K562 (cell line): ENCODE results near the gene CRYBA4. TPM values are rescaled to one million over a fixed set of nuclear protein-coding genes. Genes with fewer than 3 reads are reported as not detected.
A peak's percentile ranks its signal among the peaks of the same experiment; 100 is the strongest.

Experiments used
- DMBX1 ChIP-seq: fragments of 250-450 bp; sonication (Bioruptor Pico); IDR thresholded peaks from 2 replicates; pipeline ENCODE4 v1.8.0; 2022; ENCODE audit warnings: inconsistent platforms, mild to moderate bottlenecking, moderate library complexity, borderline replicate concordance
- EWSR1 ChIP-seq: fragments of 450-650 bp; IDR thresholded peaks from 2 replicates; pipeline ENCODE4 v1.6.1; 2018; ENCODE audit warnings: borderline replicate concordance, mild to moderate bottlenecking, low read depth, moderate library complexity; ENCODE audit not compliant: partially characterized antibody
- HMBOX1 ChIP-seq: sonication (generic); IDR thresholded peaks from 2 replicates; pipeline ENCODE4 v1.6.1; 2016
- KHSRP ChIP-seq: fragments of 450-650 bp; IDR thresholded peaks from 2 replicates; pipeline ENCODE4 v1.6.1; 2017
- NR2C2 ChIP-seq, 2 experiments: fragments of 200-800 bp in 1 of 2; sonication (Bioruptor generic) in 1 of 2; sonication (generic) in 1 of 2; formaldehyde crosslinking in 1 of 2; IDR thresholded peaks; 2 replicates each; pipeline versions ENCODE4 v1.6.1 to v1.8.0; 2016 to 2022; ENCODE audit warnings: mild to moderate bottlenecking in 1 of 2, missing compliant biosample characterization in 1 of 2, missing genetic modification characterization in 1 of 2, missing genetic modification reagents in 1 of 2
- TAF7 ChIP-seq: fragments of 450-650 bp; IDR thresholded peaks from 2 replicates; pipeline ENCODE4 v1.6.1; 2016; ENCODE audit warnings: missing genetic modification characterization, missing compliant biosample characterization
- ZKSCAN1 ChIP-seq: fragments of 150-350 bp; IDR thresholded peaks from 2 replicates; pipeline ENCODE4 v1.6.1; 2016; ENCODE audit warnings: low read depth, low read length
- ZNF124 ChIP-seq: sonication (generic); formaldehyde crosslinking; IDR thresholded peaks from 2 replicates; pipeline ENCODE4 v1.8.1; 2022; ENCODE audit warnings: missing genetic modification reagents
- ZNF318 ChIP-seq, 2 experiments: fragments of 450-650 bp; IDR thresholded peaks; 2 replicates each; pipeline ENCODE4 v1.6.1; 2016; ENCODE audit warnings: mild to moderate bottlenecking in 2 of 2, borderline replicate concordance in 1 of 2, low read depth in 1 of 2, moderate library complexity in 1 of 2
- ZNF408 ChIP-seq: fragments of 250-450 bp; sonication (Bioruptor Pico); IDR thresholded peaks from 2 replicates; pipeline ENCODE4 v1.4.0; 2020; ENCODE audit warnings: low read depth, mild to moderate bottlenecking, moderate library complexity
- ZNF644 ChIP-seq: fragments of 200-800 bp; sonication (Bioruptor generic); IDR thresholded peaks from 2 replicates; pipeline ENCODE4 v1.6.1; 2016; ENCODE audit warnings: low read depth, missing genetic modification characterization, missing compliant biosample characterization
- polyA plus RNA-seq, 8 experiments: library from polyadenylated mRNA; depleted of rRNA in 4 of 8; stranded (reverse) in 5 of 8; unstranded in 3 of 8; fragments of >200 nt; fragmentation: Nextera tagmentation in 2 of 8; fragmentation: Illumina TruSeq in 1 of 8; extraction: Ambion mirVana in 2 of 8; extraction: Trizol in 1 of 8; gene quantifications; 2 replicates each; pipeline versions ENCODE4 v1.2.1 to v1.2.3, GENCODE V29; 2011 to 2014; ENCODE audit warnings: inconsistent platforms in 1 of 8, missing spikeins in 1 of 8
- total RNA-seq, 7 experiments: library from RNA; depleted of rRNA in 6 of 7; stranded (reverse); fragments of >200 nt in 6 of 7; fragmentation: Illumina TruSeq in 2 of 7; extraction: Trizol in 2 of 7; gene quantifications; 2 replicates each; pipeline versions ENCODE4 v1.2.1 to v1.2.3, GENCODE V29; 2011 to 2021; ENCODE audit warnings: low replicate concordance in 1 of 7
- TF ChIP-seq, protein P1 (sequence below), 2 experiments: fragments of 200-800 bp in 1 of 2; sonication (Bioruptor generic) in 1 of 2; sonication (generic) in 1 of 2; formaldehyde crosslinking in 1 of 2; IDR thresholded peaks in 1 of 2; conservative IDR thresholded peaks in 1 of 2; 2 replicates each; pipeline versions ENCODE4 v1.5.0 to v1.6.1; 2016 to 2020; ENCODE audit warnings: missing compliant biosample characterization in 1 of 2, missing genetic modification characterization in 1 of 2, missing genetic modification reagents in 1 of 2
- TF ChIP-seq, protein P2 (sequence below): sonication (generic); formaldehyde crosslinking; IDR thresholded peaks from 2 replicates; pipeline ENCODE4 v1.9.0; 2022; ENCODE audit warnings: mild to moderate bottlenecking, missing genetic modification reagents

Gene CRYBA4
- total and polyA plus RNA-seq, 9 of the 15 experiments (the other 6 are each of a cell fraction or from before 2014, with no cell fraction given), result 0.59 to 3.3 (median 1.6) TPM

DNA sequence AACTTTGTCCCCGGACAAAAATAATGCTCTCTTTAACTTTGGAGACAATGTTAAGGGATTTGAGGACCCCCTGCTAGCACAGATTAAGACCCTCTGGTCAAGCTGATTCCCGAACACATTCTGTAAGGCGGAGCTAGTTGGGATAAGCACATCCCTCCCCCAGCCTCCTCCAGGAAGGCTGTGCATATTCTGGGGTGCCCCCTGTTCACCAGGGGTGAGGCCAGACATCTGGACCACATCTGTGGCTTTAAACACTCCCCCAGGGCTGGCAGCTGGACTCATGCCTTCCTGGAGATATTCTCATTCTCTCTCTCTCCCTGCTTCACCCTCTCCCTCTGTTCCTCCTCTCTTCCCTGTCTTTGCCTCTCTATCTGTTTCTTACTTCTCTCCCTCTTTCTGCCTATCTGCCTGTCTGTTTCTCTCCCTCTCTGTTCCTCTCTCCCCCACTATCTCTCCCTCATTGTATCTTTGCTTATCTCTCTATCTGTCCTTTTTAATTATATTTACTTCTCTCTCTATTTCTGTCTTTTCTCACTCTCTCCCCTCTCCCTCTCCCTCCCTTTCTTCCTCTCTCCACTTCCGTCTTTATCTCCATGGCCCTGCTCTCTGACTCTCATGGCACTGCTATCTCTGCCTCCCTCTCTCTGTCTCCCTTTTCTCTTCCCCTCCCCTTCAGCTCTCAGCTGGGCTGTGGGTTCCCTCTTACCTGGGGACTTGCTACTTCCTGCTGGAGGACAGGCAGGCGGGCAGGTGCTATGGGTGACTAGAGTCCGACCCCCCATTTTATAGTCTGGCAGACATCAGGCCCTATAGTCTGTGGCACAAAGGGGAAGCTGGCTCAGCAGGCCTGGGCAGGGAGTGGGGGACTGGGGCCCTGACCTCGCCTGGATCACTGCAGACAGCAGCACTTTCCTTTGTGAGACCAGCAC is 4.2 kb upstream of the CRYBA4 start, which contains the start of gene CRYBB1 (continued):
- TF ChIP-seq ZNF318 (IDR thresholded peaks at IDR 0.05; ENCODE audit: borderline replicate concordance in 1 of 2, low read depth in 1 of 2), result 0 out of 4 replicates have a peak, but pooled peaks of 1 of the 2 experiments have one; percentile 20
- no peak for TF ChIP-seq ZNF644 (tag)
- no peak for TF ChIP-seq ZKSCAN1
- TF ChIP-seq DMBX1 (CRISPR knock-in tag), result no peak
- TF ChIP-seq EWSR1, result no peak
- TF ChIP-seq, protein P1, sequence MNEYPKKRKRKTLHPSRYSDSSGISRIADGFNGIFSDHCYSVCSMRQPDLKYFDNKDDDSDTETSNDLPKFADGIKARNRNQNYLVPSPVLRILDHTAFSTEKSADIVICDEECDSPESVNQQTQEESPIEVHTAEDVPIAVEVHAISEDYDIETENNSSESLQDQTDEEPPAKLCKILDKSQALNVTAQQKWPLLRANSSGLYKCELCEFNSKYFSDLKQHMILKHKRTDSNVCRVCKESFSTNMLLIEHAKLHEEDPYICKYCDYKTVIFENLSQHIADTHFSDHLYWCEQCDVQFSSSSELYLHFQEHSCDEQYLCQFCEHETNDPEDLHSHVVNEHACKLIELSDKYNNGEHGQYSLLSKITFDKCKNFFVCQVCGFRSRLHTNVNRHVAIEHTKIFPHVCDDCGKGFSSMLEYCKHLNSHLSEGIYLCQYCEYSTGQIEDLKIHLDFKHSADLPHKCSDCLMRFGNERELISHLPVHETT (CRISPR knock-in tag; conservative IDR thresholded peaks at IDR 0.05 in 1 of 2, IDR thresholded peaks at IDR 0.05 in 1 of 2), result no peak
- TF ChIP-seq NR2C2 (CRISPR knock-in tag; IDR thresholded peaks at IDR 0.05), result no peak
- TF ChIP-seq NR2C2 (tag; IDR thresholded peaks at IDR 0.05), result no peak
- TF ChIP-seq KHSRP, result no peak; the same call in 1 of the 2 replicates
- no peak for TF ChIP-seq HMBOX1
- no peak for TF ChIP-seq ZNF124
- no peak for TF ChIP-seq ZNF408 (CRISPR knock-in tag)
- no peak for TF ChIP-seq TAF7
- TF ChIP-seq, protein P2, sequence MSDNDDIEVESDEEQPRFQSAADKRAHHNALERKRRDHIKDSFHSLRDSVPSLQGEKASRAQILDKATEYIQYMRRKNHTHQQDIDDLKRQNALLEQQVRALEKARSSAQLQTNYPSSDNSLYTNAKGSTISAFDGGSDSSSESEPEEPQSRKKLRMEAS, result no peak
